ENCODE data around the gene ATG10. TPM values are rescaled to one million over a fixed set of nuclear protein-coding genes. Genes with fewer than 3 reads are reported as not detected.

ATG10 gene
- total RNA-seq, 2 experiments from 2014 or later = 9.3 to 13.3 TPM

DNA sequence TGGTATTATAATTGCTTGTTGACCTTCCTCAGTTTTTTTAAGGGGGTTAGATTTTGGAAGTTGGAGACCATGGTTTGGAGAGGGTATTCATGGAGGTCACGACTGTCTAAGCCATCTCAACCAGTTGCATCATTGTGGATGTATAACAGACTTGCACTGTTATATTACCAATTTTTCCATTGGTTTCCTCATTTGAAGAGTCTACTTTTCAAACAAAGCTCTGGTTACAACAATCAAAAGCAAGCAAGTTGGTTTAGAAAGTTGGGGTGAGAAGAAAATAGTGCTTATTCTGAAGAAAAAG is 203.0 kb downstream of the ATG10 start:
- H3K36me3 Mint-ChIP-seq = peaks cover 5% of the 10 kb centered on the region
- DNase-seq (no peak), ATAC-seq (no peak)
- H3K4me1 Mint-ChIP-seq = peaks cover 9% of the 10 kb centered on the region
- no peaks in the 10 kb centered on the region for H3K9me3 Mint-ChIP-seq (ENCODE audit: low read depth)
- H3K4me3 Mint-ChIP-seq = no peak overlapping the region
- no peaks in the 10 kb centered on the region for H3K27me3 Mint-ChIP-seq
- CTCF ChIA-PET = interaction anchor here (1.8 kb wide), 1 partner anchor 51 kb away, joined by 8 read pairs; no protein-coding TSS in a partner anchor
- H3K27ac Mint-ChIP-seq = peak overlapping the region; percentile 7

DNA sequence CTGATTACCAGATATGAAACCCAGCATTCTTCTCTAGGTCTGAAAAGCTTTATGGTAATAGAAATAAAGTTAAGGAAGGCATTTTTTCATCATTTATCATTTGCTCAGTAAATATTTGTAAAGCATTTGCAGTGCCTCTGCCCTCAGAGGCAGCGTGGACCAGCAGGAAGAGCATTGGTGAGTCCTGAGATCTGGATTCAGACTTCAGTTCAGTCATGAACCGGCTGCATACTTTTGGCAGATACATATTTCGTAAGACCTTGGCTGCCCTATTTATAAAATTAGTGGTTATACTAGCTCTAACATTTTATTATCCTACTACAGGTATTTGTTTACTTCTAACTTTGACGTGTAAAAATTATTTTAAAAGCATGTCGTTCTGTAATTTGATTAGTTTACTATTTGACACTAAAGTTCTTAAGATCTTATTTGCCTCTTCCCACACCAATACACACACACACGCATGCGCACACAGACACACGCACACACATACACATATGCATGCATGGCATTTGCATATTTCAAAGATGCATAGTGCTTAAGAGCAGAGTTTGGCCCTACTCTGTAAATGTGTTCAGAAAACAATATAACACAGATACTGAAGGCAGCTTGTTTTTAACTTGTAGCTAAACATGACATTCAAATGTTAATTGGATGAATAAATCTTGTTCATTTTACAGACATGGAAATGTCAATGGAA is 204.4 kb downstream of the ATG10 start:
- no peaks in the 10 kb centered on the region for H3K9me3 Mint-ChIP-seq (ENCODE audit: low read depth)
- no peak overlapping the region for H3K27ac Mint-ChIP-seq
- DNase-seq (no peak), ATAC-seq (no peak)
- H3K36me3 Mint-ChIP-seq = peaks cover 8% of the 10 kb centered on the region
- CTCF ChIA-PET = interaction anchor here (1.8 to 2.0 kb wide), 2 partner anchors 11 to 49 kb away, joined by 4 to 8 read pairs; no protein-coding TSS in a partner anchor
- H3K4me1 Mint-ChIP-seq = peaks cover 9% of the 10 kb centered on the region
- no peaks in the 10 kb centered on the region for H3K27me3 Mint-ChIP-seq
- no peak overlapping the region for H3K4me3 Mint-ChIP-seq

DNA sequence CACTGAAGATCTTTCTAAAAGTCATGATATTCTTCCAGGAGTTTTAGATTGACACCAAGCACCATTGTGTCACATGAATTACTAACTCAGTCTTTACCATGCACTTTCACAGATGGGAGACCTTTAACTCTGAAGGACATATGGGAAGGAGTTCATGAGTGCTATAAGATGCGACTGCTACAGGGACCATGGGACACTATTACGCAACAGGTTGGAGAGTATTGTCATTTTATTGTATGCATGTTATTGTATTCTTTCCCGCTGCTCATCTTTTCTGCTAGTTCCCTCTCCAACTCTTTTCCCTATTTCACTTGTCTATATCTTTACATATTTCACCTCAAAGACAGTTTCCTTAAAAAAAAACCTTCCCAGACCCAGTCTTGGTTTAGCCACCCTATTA is 206.6 kb downstream of the ATG10 start:
- ATAC-seq (no peak), DNase-seq (no peak)
- H3K27ac Mint-ChIP-seq = no peak overlapping the region
- H3K27me3 Mint-ChIP-seq = no peaks in the 10 kb centered on the region
- H3K4me3 Mint-ChIP-seq = no peak overlapping the region
- CTCF ChIA-PET = interaction anchor here (1.1 to 1.5 kb wide), 2 partner anchors 14 to 46 kb away, joined by 4 read pairs; no protein-coding TSS in a partner anchor
- no peaks in the 10 kb centered on the region for H3K9me3 Mint-ChIP-seq (ENCODE audit: low read depth)
- H3K36me3 Mint-ChIP-seq = peaks cover 14% of the 10 kb centered on the region
- peaks cover 11% of the 10 kb centered on the region for H3K4me1 Mint-ChIP-seq

DNA sequence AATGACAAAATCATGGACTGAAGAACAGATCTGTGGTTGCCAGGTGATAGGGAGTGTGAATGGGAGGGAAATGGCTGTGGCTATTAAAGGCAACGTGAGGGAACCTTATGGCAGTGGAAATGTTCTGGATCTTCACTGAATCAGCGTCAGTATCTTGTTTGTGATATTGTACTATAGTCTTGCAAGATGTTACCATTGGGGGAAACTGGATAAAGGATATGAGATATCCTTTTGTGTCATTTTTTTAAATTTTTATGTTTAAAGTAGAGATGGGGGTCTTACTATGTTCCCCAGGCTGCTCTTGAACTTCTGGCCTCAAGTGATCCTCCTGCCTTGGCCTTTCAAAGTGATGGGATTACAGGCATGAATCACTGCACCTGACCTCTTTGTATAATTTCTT is 210.8 kb downstream of the ATG10 start:
- DNase-seq = no peak
- H3K4me1 Mint-ChIP-seq = peaks cover 14% of the 10 kb centered on the region
- H3K4me3 Mint-ChIP-seq = no peak overlapping the region
- CTCF ChIA-PET = no interaction called here
- peaks cover 14% of the 10 kb centered on the region for H3K36me3 Mint-ChIP-seq
- no peak overlapping the region for H3K27ac Mint-ChIP-seq
- H3K27me3 Mint-ChIP-seq = no peaks in the 10 kb centered on the region
- no peaks in the 10 kb centered on the region for H3K9me3 Mint-ChIP-seq (ENCODE audit: low read depth)
- ATAC-seq = no peak

DNA sequence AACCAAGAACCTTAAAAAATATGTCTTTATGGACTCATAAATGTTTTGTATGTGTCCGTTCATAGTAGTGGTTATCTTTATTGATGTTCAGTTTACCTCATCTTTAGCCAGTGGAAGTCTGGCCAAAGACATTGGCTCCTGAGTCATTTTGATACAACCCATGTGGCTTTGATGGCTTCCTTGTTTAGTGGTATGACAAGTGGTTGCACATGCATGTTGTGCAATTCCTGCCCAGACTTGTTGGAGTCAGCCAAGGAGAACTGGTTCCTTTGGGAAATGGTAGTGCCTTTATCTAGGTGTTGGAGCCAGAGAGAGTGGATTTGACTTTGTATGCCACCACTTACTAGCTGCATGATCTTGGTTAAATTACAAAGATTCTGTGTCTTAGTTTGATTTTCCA is 212.0 kb downstream of the ATG10 start:
- H3K27ac Mint-ChIP-seq = no peak overlapping the region
- peaks cover 14% of the 10 kb centered on the region for H3K4me1 Mint-ChIP-seq
- DNase-seq (peak; percentile 65), ATAC-seq (no peak)
- CTCF ChIA-PET = interaction anchor here (0.9 kb wide), 1 partner anchor 9 kb away, joined by 3 read pairs; no protein-coding TSS in a partner anchor
- H3K36me3 Mint-ChIP-seq = peaks cover 11% of the 10 kb centered on the region
- no peak overlapping the region for H3K4me3 Mint-ChIP-seq
- no peaks in the 10 kb centered on the region for H3K27me3 Mint-ChIP-seq
- no peaks in the 10 kb centered on the region for H3K9me3 Mint-ChIP-seq (ENCODE audit: low read depth)

DNA sequence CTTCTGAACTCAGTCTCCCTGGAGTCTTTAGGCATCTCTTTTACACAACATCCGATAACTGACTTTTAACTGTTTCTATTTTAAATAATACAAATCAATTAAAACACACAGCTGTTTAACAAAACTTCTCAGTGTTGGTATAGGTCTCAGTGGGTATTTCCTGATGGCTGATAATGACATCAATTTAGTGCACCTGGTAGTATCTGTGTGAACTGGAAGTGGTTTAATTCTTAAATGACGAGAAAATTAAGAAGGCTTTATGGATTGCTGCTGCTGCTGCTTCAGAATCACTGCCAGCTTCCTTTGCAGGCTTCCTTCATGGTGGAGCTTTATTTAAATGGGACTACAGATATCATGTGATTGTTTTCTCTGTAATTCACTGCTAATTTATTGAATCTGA is 214.0 kb downstream of the ATG10 start:
- Mint-ChIP-seq H3K4me3 (no peak overlapping the region), H3K27me3 (no peaks in the 10 kb centered on the region), H3K9me3 (ENCODE audit: low read depth) (no peaks in the 10 kb centered on the region), H3K27ac (no peak overlapping the region), H3K4me1 (peaks cover 14% of the 10 kb centered on the region), H3K36me3 (peaks cover 6% of the 10 kb centered on the region)
- DNase-seq (no peak), ATAC-seq (no peak)
- CTCF ChIA-PET = interaction anchor here (1.0 kb wide), 1 partner anchor 40 kb away, joined by 3 read pairs; no protein-coding TSS in a partner anchor

DNA sequence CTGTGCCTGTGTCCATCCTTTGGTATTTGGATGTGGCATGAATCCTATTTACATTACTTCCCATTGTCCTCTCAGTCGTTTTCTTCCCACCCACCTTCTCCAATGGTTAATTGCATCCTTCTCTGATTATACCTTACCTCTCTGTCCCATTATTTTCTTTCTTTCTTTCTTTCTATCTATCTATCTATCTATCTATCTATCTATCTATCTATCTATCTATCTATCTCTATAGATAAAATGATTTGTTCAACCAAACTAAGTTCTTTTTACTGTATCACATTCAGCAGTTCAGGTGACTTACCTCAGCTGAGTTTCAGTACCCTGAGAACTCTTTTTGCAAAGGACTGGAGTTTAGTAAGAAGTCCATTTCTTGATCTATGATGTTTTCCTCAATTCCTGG is 225.7 kb downstream of the ATG10 start:
- H3K9me3 Mint-ChIP-seq (ENCODE audit: low read depth) = no peaks in the 10 kb centered on the region
- CTCF ChIA-PET = no interaction called here
- H3K27me3 Mint-ChIP-seq = no peaks in the 10 kb centered on the region
- no peak overlapping the region for H3K27ac Mint-ChIP-seq
- H3K36me3 Mint-ChIP-seq = no peaks in the 10 kb centered on the region
- ATAC-seq (no peak), DNase-seq (no peak)
- H3K4me1 Mint-ChIP-seq = no peaks in the 10 kb centered on the region
- H3K4me3 Mint-ChIP-seq = no peak overlapping the region

DNA sequence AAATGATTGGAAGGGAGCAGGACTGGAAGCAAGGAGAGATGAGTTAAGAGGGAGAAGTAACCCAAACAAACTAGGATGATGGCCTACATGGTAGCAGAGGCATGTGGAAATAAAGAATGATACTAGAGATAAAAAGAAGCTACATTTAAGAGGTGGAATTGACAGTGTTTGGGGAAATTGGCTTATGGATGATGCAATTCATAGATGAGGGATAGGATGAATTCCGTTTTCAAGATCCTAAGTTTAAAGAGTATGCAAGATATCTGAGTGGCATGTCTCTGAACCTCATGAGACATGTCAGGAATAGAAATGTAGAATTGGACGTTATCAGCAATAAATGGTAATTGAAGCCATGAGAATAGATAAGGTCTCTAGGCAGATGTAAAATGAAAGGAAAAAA is 232.7 kb downstream of the ATG10 start:
- Mint-ChIP-seq H3K36me3 (no peaks in the 10 kb centered on the region), H3K9me3 (ENCODE audit: low read depth) (no peaks in the 10 kb centered on the region), H3K4me3 (no peak overlapping the region), H3K27ac (no peak overlapping the region), H3K4me1 (no peaks in the 10 kb centered on the region), H3K27me3 (no peaks in the 10 kb centered on the region)
- CTCF ChIA-PET = no interaction called here
- DNase-seq (no peak), ATAC-seq (no peak)

DNA sequence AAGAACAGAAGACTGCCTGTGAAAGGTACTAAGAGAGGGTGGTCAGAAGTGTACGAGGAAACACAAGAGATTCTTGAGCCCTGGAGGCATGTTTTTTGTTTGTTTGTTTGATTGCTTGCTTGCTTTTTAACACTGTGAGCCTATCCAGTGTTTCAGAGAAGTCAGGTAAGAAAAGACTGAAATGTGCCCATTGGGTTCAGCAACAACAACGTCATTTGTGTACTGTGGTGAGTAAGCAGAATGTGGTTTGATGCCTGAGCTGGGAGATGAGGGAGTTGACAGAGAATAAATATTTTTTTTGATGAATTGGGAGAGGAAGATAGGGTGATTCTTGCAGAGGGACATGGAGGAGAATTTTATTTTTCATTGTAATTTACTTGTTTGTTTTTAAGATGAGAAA is 233.2 kb downstream of the ATG10 start:
- CTCF ChIA-PET = no interaction called here
- no peaks in the 10 kb centered on the region for H3K27me3 Mint-ChIP-seq
- no peak overlapping the region for H3K27ac Mint-ChIP-seq
- no peaks in the 10 kb centered on the region for H3K9me3 Mint-ChIP-seq (ENCODE audit: low read depth)
- H3K4me1 Mint-ChIP-seq = no peaks in the 10 kb centered on the region
- ATAC-seq (no peak), DNase-seq (no peak)
- no peak overlapping the region for H3K4me3 Mint-ChIP-seq
- H3K36me3 Mint-ChIP-seq = no peaks in the 10 kb centered on the region

DNA sequence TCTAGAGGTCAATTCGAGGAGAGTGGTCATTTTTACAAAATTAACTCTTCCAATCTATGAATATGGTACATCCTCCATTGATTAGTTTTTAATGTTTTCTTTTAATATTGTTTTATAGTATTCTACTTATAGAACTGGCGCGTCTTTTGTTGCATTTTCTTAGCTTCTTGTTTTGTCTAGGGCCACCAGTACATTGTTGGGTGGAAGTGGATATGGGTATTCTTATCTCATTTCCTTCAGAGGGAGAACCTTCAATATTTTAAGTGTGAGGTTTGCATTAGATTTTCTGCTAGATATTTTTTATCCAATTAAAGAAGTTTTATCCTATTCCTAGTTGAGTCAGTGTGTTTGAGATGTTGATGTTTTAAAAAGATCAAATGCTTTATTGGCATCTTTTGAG is 236.5 kb downstream of the ATG10 start:
- no peaks in the 10 kb centered on the region for H3K36me3 Mint-ChIP-seq
- no peak for ATAC-seq
- CTCF ChIA-PET = interaction anchor here (0.7 kb wide), 1 partner anchor 80 kb away, joined by 3 read pairs; no protein-coding TSS in a partner anchor

DNA sequence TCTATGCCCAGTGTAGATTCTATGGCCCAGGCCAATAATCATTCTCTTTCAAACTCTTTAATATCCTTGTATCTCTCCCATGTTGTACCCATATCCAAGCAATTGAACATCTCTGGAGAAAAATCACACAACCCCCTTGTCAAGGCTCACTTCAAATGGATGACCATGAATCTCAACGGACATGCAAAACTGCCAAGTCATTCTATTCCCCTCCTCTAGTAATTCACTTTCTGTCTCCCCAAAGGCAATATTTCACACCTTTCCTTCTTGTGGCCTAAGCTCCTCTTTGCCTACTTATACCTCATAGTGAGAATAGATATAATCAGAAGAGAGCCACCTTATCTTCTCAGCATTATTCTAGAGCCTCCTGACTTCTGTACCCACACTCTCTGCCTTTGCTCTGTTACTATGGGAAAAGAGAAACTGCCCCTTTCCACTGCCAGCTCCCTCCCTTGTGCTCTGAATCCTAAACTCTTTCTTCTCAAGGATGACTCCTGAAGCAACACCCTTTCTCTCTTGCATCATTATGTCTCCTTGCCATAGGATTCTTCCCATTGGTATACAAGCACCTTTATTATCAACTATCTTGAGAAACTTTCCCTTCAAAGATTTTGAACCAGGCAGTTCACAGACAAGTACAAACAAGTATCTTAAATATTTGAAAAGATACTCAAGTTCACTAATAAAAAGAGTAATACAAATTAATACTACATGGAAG is 240.2 kb downstream of the ATG10 start:
- Mint-ChIP-seq H3K27ac (no peak overlapping the region), H3K27me3 (no peaks in the 10 kb centered on the region), H3K9me3 (ENCODE audit: low read depth) (no peaks in the 10 kb centered on the region), H3K36me3 (no peaks in the 10 kb centered on the region), H3K4me3 (no peak overlapping the region), H3K4me1 (no peaks in the 10 kb centered on the region)
- DNase-seq (no peak), ATAC-seq (no peak)
- CTCF ChIA-PET = no interaction called here

More for the DNA sequence above, 236.5 kb downstream of the ATG10 start:
- DNase-seq = no peak
- Mint-ChIP-seq H3K9me3 (ENCODE audit: low read depth) (no peaks in the 10 kb centered on the region), H3K4me3 (no peak overlapping the region), H3K27ac (no peak overlapping the region), H3K27me3 (no peaks in the 10 kb centered on the region), H3K4me1 (no peaks in the 10 kb centered on the region)

DNA sequence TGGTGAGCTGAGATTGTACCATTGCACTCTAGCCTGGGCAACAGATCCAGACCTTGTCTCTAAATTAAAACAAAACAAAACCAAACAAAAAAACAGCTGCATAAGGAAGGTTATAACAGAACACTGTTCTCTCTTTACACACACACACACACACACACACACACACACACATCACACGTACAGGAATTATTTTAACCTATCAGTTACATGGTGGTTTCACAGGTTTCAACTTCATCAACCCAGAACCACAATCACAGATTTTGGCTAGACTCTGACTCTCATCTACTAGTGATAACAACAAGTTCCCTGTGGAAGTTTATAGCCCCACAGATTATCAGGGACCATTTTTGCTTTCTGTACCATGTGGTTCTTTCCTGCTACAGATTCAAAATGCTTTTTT is 246.1 kb downstream of the ATG10 start:
- Mint-ChIP-seq H3K9me3 (ENCODE audit: low read depth) (no peaks in the 10 kb centered on the region), H3K4me1 (peaks cover 6% of the 10 kb centered on the region), H3K4me3 (no peak overlapping the region), H3K27me3 (no peaks in the 10 kb centered on the region), H3K36me3 (no peaks in the 10 kb centered on the region), H3K27ac (no peak overlapping the region)
- DNase-seq = no peak
- no peak for ATAC-seq
- CTCF ChIA-PET = no interaction called here

DNA sequence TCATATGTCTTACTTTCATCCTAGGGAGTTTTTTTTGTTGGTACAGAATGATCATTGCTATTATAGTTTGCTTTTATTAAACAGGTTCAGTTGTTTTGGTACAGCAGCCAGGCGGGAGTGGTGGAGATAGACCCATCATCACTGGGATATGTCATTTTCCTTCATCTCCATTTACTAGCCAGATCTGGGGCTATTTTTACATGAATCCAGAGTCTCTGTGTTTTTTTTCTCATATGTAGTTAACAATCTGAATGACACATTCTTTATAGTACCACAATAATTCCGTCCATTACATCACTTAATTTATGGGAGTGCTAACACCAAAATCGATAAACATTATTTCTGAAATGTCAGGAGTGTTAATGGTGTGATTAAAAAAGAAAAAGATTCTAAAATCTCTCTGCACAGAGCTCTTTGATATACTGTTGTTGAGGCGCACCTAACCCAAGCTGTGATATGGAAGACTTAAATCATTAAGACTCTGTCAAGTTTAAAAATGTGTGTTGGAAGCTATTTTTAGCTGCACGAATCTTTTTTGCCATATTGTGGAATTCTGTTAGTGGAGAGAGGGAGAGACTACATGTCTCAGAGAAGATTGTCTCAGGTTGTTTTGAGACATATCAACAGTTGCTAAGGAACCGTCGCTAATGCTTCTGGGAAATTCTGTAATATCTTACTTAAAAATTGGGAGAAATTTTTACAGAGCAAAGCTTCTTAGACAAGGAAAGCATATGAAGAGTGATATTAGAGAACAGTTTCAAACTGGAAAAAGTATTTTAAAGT is 246.7 kb downstream of the ATG10 start:
- H3K36me3 Mint-ChIP-seq = no peaks in the 10 kb centered on the region
- peaks cover 11% of the 10 kb centered on the region for H3K4me1 Mint-ChIP-seq
- ATAC-seq (no peak), DNase-seq (no peak)
- H3K27ac Mint-ChIP-seq = no peak overlapping the region
- no peaks in the 10 kb centered on the region for H3K9me3 Mint-ChIP-seq (ENCODE audit: low read depth)
- no peaks in the 10 kb centered on the region for H3K27me3 Mint-ChIP-seq
- H3K4me3 Mint-ChIP-seq = no peak overlapping the region
- CTCF ChIA-PET = no interaction called here
